A673 (cell line): ENCODE results near the gene ABCD1.
"Not testable (repeated sequence)": the region's sequence is repeated elsewhere in the genome, so short reads cannot be mapped to it uniquely, and the experiment has no call there.

Experiments
- CTCF ChIP-seq: fragments of 300-800, 200-600 bp; sonication (generic); conservative IDR thresholded peaks from 2 replicates; pipeline ENCODE4 v1.5.1; 2017; ENCODE audit warnings: low read depth, mild to moderate bottlenecking, antibody characterized with exemption, low read length, moderate library complexity, mixed read lengths
- EZH2 ChIP-seq: fragments of 200-600 bp; sonication (generic); IDR thresholded peaks from 2 replicates; pipeline ENCODE4 v1.6.1; 2017; ENCODE audit warnings: borderline replicate concordance, low read depth, mild to moderate bottlenecking, mixed read lengths, antibody characterized with exemption, low read length; ENCODE audit not compliant: poor library complexity, severe bottlenecking

DNA sequence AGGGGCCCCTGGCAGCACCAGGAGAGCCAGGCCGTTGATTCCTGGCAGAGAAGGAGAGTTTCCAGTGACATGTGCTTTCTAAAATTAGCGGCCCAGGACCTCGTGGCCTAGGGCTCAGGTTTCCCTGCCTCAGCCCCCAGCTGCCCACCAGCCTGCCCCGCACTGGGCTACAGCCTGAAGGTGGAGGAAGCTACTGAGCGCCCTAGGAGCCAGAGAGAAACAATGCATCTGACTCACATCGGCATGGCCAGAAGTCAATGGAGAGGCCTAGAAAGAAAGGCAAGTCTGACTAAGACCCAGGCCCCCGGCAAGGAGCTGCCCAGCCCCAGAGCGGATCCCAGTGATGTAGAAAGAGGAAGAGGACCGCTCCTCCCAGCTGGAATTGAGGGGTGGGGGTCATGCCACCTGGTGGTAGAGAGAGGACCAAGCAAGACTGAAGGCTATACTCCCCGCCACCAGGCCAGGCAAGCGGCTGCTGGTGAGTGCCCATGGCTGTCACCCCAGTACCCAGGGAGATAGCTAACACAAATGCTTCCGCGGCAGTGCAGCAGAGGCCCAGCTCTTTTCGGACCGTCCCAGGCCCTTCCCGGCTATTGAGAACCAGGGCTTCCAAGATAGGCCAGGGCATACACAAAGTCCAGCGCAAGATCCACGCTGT, 19.1 kb upstream of the ABCD1 start:
- TF ChIP-seq CTCF, EZH2: not testable (repeated sequence)
